Right ventricle myocardium superior (tissue), 1 donor: ENCODE measurements around the gene LNX1. TPM values are rescaled to one million over a fixed set of nuclear protein-coding genes. Genes with fewer than 3 reads are reported as not detected.
"Not testable (repeated sequence)": the region's sequence is repeated elsewhere in the genome, so short reads cannot be mapped to it uniquely, and the experiment has no call there.

ENCODE experiments used
- ATAC-seq: fragments of 200-7000 bp; cut with Tn5 transposase; one replicate; pipeline ENCODE4 v1.9.1; 2020; ENCODE audit warnings: mild to moderate bottlenecking; ENCODE audit not compliant: poor library complexity
- DNase-seq: peaks from one replicate; pipeline ENCODE4 v3.0.0-alpha.2; 2020
- intact Hi-C: fragments of 100-400 bp; cut with DNase I; formaldehyde crosslinking; loops from one replicate; pipeline ENCODE4 v1.11.2; 2022
- total RNA-seq: library from RNA; stranded (reverse); fragmentation: NEBNext Ultra II Directional; extraction: Animal tissue kit (Norgen Biotek cat#: 25700); gene quantifications from one replicate; pipeline ENCODE4 v1.2.1, GENCODE V29; 2021
- donor health status: DM: no; HTN: yes; CAD: no; lungs with severe emphysema.

LNX1 gene
- total RNA-seq, 1 donor from 2014 or later, result 10.3 TPM

DNA sequence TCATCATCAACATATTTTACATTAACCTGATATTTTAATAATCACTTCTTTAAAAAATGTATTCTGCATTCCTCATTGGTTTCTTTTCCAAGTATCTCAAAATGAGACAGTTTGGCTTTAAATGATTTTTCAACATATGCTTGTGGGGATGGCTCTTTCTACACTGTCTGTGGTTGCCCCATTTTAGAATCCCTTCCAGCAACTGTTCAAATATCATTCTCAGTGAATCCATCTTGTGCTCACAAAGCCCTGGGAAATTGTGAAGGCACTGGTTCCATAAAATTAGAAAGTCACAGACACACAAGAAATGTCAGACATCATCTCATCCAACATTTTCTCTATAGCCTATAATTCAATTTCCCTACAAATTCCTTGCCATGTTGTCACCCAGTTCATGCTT lies 103.5 kb downstream of the LNX1 start:
- DNase-seq (no peak), ATAC-seq (no peak)
- intact Hi-C loops, result no loop called here

DNA sequence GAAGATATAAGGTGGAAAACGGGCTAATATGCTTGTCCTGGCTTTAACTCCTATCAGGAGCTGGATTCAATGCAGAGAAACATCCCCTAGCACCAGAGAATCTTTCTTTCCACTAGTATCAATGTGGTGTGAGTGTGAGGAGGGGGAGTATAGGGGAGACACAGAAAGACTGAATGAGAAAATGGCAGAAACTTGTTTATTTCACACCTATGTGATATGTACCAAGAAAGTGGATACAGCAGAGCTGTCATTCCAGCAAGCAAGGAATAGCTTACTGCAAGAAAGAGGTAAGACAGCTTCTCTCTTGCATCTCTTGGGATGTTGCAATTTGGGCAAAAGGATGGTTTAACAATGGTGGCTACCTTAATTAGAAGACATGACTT lies 105.6 kb downstream of the LNX1 start:
- intact Hi-C loops, result no loop called here

DNA sequence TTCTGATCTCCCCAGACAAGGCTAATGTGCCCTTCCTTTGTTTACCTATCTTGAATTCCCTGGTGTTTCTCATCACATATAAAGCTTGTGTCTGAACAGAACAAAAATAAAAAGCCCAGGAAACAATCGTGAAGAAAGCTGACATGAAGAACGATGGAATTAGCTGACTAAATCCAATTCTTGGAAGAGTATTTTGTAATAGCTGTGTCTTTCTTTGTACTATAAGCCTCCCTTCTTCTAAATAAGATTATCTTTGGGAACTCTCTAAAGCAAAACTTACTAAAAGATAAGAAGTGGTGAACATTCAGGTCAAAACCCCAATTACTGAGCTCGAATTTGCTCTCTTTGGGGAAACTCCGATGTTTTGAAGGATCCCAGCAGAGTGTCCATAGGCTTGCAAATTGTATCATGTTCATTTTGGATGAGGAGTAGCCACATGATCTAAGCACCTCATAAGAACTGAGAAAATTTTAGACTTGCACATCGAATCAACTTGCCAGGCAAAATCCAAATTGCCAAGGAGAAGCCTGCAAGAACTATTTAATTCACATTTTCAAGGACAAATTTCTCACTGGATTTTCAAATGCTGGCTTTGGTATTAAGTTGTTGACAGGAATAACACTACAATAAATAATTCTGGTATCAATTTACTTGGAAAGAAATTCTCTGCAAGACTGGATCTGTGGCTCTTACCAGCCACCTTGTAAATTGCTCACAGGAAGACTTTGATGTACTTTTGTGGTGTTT lies 106.2 kb downstream of the LNX1 start:
- peak; percentile 39 for ATAC-seq
- intact Hi-C loops, result no loop called here
- no peak for DNase-seq

More for the DNA sequence above, 105.6 kb downstream of the LNX1 start:
- DNase-seq (no peak), ATAC-seq (no peak)

DNA sequence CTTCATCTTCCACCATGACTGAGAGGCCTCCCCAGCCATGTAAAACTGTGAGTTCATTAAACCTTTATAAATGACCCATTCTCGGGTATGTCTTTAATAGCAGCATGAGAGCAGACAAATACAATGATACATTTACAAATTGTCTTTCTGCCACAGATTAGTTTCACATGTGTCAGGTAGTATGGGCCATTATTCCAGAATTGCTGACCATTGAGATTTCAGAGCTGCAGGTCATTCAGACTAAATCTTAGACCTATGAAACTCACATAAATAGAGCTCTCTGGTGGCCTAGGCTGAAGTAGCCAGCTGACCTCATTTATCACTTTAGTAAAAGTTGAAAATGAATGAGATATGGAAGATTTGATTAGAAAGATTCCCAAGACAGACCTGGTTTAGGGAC lies 108.0 kb downstream of the LNX1 start:
- intact Hi-C loops, result no loop called here
- no peak for DNase-seq
- ATAC-seq, result no peak

DNA sequence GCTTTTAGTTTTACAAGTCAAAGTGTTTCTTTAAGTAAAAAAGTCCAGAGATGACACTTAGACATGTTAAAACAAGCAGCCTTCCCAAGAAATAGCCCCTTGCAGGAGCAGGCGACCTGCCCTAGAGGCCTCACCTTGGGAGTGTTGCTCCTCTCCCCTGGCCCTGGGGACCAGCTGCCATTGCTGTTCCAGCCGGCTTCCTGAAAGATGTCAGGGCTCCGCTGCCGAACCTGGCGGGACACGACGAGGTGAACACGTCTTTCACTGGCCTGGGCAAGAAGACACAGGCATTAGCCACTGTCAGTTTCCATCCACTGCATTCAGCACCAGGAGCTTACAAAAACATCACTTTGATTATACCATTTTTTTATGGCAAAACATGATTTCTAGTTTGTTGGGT lies 109.7 kb downstream of the LNX1 start:
- intact Hi-C loops, result no loop called here
- DNase-seq (no peak), ATAC-seq (no peak)

DNA sequence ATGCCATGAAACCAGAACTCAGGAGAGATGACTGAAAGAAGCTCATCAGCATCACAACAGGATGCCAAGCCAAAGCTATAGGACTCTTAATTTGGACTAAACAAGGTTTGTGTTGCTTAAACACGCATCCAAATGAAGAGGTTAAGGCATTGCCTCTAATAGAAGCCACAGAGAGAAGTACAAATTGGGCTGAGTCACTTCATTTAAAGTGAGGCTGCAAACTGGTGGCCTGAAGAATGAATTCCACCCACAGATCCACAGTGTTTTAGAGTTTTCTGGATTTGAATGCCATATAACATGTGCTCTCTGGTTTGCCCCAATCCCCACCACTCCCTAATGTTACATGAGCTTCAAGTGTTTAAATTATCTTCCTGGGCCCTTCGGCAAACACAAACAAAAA lies 110.4 kb downstream of the LNX1 start:
- DNase-seq, result no peak
- intact Hi-C loops, result no loop called here
- no peak for ATAC-seq

DNA sequence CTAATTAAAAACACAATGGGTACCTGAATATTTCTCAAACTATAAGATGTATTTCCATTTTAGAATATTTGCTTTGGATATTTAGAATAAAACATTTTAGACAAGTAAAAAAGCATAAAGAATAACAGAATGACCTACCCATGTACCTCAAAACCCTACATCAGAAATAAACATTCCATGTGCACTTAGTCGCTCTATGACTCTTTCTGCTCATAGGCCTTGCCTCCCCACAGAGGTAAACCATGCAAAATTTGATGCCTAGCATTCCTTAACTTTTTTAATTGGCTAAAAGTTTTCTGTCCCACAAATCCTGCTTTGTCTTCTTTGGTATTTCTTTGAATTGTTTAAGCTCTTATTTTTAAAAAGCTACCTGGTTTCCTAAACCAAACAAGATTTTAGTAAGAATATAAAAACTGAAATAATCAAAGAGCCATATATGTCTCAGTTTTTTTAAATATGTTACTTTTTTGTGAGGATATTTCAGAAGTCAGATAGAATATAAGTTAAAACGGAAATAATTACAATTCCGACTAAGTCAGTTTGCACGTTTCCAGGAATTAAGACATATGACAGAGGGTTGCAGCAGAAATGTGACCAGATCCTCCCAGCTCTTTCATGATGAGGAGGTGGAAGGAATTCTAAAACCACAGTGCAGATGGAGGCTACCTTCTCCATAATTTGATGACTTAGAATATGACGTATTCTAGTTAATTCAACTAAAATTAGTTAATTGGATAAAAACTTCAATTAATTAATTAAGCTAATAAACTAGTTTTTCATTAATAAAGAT lies 111.4 kb downstream of the LNX1 start:
- ATAC-seq (no peak), DNase-seq (no peak)
- intact Hi-C loops, result no loop called here

DNA sequence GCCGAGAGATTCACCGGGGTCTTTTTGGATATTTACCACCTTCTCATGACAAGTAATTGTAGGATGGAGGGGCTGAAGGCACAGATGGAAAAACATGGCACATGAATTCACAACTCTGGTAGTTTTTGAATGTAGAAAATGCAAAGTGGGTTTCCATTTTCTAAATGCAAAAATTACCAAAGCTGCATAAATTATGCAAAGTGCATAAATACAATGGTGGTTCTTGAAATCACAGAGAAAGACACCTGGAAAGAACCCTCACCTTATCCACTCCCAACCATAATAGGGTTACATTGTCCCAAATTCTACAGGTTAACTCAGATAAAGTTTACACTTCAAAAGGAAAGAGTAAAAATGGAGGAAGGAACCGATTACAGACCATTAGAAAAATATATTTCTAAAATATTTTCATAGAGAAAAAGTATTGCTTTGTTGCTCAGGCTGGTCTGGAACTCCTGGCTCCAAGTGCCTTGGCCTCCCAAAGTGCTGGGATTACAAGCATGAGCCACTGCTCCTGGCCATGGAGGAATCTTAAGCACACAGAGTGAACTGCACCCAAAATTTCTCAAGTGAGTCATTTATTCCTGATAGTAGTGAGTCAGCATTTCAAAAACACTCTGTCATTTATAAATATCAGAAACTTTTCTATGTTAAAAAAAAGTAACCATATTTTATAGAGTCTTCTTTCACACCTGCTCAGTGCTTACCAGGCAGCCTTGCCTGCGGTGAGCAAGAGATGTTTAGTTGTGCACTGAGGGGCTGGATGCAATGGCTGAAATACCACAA lies 112.4 kb downstream of the LNX1 start:
- ATAC-seq (no peak), DNase-seq (no peak)
- intact Hi-C loops, result no loop called here

DNA sequence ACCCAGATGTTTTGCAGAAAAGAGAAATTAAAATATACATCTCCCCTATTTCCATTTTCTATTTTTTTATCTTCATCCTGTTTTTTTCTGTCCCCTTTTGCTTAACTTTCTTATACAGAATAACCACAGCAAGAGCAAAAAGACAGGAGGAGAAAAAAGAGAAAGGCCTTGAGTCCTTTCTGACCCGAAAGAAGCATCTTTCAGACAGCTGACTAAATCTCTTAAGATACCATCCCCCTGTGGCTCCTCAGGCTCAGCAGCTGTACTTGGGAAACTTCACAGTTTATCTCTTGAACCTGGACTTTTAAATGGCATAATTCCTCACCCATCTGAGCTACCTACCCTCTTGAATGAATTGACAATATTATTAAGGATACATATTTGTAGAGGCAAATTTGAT lies 113.7 kb downstream of the LNX1 start:
- no peak for ATAC-seq
- intact Hi-C loops, result no loop called here
- no peak for DNase-seq

DNA sequence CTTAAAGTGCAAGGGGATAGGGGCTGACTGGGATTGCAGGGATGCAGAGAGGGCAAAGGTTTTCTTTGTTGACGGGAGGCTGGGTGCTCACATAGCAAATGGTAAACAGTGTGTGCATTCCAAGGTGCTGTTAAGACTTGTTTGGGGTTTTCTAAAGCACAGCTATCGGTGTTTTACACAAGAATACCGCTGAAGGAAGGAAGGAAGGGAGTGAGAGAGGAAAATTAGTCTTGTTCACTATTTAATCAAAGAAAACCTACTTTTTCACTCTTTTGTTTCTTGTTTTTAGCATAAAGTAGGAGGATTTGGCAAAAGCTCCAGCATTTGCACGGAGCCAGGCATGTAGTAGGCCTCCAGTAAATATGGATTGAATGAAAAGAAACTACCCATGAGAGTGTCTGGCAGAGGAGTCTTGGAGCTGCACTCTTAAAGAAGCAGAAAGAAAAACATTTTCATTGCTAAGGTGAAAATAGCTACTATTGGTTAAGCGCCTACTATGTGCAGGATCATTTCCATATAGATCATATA lies 114.2 kb downstream of the LNX1 start:
- ATAC-seq (no peak), DNase-seq (no peak)
- intact Hi-C loops, result no loop called here

DNA sequence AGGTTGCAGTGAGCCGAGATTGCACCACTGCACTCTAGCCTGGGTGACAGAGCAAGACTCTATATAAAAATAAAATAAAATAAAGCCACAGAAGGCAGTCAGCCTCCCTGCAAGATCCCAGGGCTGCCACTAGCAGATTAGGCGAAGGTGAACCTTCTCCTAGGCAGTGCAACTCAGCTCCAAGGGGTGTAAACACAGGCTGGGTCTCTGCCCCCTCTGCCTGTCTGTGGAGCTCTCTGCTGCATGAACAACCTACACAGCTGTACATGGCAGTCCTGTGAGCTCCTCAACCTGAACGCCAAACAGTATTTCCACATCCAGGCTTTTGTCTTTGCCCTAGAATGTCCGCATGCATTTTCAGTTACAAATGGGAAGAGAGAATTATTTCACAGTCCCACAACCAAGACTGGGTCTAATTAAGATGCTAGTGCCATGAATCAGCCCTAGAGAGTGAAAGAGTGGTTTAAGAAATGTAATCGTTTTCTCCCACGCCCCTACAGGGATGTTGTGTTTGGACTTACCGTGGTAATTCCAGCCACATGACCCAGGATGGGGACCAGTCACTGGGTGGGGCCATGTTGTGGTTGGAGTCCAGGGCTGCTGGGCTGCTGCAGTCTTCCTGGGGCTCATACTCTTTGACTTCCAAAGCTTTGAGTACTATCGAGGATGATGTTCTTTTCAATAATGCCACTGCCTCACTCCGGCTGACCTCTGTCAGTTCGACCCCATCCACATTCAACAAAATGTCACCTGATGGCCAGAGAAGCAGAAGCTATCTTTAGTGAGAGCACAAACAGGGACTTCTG lies 114.9 kb downstream of the LNX1 start:
- no peak for ATAC-seq

DNA sequence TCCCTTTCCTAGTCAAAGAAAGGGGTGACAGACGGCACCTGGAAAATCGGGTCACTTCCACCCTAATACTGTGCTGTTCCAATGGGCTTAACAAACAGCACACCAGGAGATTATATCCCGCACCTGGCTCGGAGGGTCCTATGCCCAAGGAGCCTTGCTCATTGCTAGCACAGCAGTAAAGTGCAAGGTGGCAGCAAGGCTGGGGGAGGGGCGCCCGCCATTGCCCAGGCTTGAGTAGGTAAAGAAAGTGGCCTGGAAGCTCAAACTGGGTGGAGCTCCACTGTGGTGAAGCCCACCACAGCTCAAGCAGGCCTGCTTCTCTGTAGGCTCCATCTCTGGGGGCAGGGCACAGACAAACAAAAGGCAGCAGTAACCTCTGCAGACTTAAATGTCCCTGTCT lies 124.7 kb downstream of the LNX1 start:
- ATAC-seq, DNase-seq, intact Hi-C loops: not testable (repeated sequence)

More for the DNA sequence above, 114.9 kb downstream of the LNX1 start:
- intact Hi-C loops, result no loop called here
- no peak for DNase-seq

DNA sequence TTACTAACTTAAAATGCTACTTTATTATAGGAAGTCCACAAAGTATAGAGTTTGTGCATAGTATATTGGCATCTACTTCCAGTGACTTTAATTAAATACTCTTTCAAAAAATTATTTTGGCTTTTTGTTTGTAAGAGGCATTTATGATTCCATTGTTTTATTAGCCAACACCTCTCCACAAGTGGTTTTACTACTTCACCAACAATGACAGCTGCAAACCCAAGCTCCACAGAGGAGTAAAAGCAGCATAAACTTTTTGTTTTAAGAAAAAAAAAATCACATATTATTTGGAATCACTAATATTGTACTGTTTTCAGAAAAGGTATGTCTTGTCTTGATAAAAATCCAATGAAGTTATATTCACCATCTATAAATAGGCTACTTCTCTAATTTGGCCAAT lies 125.4 kb downstream of the LNX1 start:
- no peak for DNase-seq
- ATAC-seq, result no peak
- intact Hi-C loops, result no loop called here

DNA sequence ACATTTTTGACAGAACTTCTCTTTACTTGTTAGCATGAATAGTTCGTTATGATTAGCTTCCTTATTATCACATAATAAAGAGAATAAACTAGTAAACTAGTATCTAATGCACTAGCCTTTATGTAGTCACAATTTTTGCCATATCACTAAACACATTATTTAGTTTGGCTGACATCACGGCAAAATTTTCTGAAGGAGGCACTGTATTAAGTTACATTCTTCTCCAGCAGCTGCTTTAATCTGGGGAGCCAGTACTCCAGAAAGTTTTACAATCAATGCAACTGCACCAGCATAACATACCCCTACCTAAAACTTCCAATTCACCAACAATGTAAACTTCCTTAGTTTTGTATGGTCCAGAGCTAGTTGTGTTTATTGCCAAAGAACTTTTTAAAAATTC lies 126.0 kb downstream of the LNX1 start:
- intact Hi-C loops, result no loop called here
- DNase-seq, result no peak
- ATAC-seq, result no peak

DNA sequence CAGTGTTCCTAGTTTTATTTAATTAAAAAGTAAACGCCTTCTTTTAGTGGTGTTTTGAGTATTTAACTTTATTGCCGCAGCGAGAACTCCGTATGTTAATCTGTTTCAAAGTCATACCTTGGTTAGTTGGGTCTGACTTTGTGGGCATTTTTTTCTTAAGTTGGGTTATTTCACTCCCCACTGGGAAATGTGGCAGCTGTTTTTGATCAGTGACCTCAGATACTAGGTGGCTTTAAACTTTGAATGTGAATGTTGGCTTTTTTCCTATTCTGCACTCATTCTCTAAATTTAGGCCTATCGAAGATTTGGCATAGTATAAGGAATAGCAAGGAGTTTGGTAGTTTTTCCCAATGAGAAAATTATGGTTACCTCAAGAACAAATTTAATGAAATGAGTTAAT lies 127.9 kb downstream of the LNX1 start:
- DNase-seq (no peak), ATAC-seq (no peak)
- intact Hi-C loops, result no loop called here

DNA sequence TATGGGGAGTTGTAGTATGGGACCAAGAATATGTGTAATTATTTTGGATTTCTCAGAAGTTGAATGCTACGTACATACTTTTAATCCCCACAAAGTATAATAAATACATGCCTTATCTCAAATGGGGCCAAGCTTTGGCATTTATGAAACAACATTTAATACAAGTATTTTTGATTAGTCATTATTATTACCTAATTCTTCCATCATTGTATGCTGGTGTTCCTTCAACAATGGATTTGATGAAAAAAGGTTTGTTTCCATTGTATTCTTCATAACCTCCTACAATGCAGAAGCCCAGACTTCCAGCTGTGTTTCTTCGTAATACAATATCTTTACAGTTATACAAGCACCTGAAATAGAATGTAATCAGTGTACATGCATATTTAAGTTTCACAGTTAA lies 130.0 kb downstream of the LNX1 start:
- intact Hi-C loops, result no loop called here
- DNase-seq (no peak), ATAC-seq (no peak)

DNA sequence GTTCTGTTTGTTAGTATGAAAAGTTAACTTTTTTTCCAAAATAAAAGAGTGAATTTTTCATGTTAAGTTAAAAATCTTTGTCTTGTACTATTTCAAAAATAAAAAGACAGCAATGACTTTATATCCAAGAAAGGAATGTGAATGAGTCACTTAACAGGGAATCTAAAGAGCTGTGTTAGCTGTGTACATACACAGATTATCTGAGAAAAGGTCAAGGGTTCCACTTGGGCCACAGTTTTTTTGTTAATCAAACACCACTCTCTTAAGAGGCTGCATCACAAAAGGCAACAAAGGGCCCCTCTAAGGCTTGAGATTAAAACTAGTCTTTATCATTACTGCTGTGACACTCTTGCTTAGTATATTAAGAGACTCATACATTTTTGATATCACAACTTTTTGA lies 131.7 kb downstream of the LNX1 start:
- DNase-seq, result no peak
- intact Hi-C loops, result no loop called here
- ATAC-seq, result no peak

DNA sequence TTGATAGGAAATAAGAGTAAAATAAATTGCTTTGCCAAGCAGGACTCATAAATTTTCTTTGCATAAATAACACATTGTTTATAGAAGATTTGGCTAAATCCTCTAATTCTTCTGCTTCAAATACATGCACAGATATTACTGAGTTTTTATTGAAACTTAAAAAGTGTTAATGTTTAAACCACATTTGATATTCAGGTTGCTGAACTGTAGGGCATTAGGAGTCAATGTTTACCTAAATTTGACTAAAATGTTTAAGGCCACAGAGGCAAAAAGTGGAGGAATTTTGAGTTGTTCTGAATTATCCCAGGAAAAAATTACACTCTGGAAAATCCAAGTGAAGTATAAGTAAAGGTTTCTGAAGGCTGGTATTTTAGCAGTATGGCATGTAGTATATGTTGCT lies 135.1 kb downstream of the LNX1 start:
- no peak for ATAC-seq
- intact Hi-C loops, result no loop called here
- no peak for DNase-seq

DNA sequence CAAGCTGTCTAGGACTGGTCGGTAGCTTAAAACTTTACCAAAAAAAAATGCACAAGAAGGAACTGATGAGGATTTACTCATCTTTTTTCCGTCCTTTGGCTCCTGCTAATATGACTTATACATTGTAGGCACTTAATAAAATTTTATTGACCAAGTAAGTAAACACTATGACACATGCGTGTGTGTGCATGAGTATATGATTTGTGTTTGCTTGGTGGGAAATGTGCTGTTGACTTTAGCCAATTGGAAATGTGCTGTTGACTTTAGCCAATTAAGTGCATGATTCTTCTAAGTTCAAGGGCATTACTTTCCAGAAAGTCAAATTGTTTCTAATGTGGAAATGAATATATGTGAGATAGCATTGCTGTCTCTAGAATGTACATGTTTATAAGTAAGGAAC lies 135.5 kb downstream of the LNX1 start:
- ATAC-seq, result no peak
- DNase-seq, result no peak
- intact Hi-C loops, result no loop called here
